DND-41 (cell line): ENCODE results near the gene RBMS2.

ENCODE experiments used
- EZH2 ChIP-seq: IDR thresholded peaks from 3 replicates; pipeline ENCODE4 v1.6.1; 2012; ENCODE audit warnings: borderline replicate concordance, low read depth, mild to moderate bottlenecking, moderate library complexity, low read length, inconsistent platforms; ENCODE audit not compliant: severe bottlenecking
- TF ChIP-seq, protein P1 (sequence below): IDR thresholded peaks from 2 replicates; pipeline ENCODE4 v1.5.1; 2012; ENCODE audit warnings: borderline replicate concordance, low read length, moderate library complexity, mild to moderate bottlenecking; ENCODE audit not compliant: poor library complexity, severe bottlenecking; ENCODE audit errors: extremely low read depth

DNA sequence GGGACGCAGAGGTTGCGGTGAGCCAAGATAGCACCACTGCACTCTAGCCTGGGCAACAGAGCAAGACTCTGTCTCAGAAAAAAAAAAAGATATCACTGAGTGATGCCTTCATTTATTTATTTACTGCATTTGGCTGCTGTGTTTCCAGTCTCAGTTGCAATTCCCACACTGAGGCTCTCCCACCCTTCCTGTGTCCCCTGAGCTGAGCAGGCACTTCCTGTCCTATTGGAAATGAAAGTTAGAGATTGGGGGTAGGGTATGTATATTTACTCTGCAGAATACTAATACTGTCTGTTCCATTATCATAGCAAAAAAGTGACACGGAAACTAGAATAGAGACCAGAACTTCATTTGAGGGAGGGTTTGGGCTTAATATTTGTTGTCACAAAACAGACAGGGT lies 1.6 kb upstream of the RBMS2 start:
- TF ChIP-seq, protein P1, sequence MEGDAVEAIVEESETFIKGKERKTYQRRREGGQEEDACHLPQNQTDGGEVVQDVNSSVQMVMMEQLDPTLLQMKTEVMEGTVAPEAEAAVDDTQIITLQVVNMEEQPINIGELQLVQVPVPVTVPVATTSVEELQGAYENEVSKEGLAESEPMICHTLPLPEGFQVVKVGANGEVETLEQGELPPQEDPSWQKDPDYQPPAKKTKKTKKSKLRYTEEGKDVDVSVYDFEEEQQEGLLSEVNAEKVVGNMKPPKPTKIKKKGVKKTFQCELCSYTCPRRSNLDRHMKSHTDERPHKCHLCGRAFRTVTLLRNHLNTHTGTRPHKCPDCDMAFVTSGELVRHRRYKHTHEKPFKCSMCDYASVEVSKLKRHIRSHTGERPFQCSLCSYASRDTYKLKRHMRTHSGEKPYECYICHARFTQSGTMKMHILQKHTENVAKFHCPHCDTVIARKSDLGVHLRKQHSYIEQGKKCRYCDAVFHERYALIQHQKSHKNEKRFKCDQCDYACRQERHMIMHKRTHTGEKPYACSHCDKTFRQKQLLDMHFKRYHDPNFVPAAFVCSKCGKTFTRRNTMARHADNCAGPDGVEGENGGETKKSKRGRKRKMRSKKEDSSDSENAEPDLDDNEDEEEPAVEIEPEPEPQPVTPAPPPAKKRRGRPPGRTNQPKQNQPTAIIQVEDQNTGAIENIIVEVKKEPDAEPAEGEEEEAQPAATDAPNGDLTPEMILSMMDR, result no peak
- no peak for TF ChIP-seq EZH2
